ENCODE measurements around the gene DGKQ.

GRCh38 chr4:948101-948935, 25.1 kb downstream of the DGKQ start:
- TF ChIP-seq RARB (CRISPR knock-in tag; IDR thresholded peaks at IDR 0.05) (no peak), ARNTL (CRISPR knock-in tag; IDR thresholded peaks at IDR 0.05; ENCODE audit: borderline replicate concordance, low read depth) (no peak)
